ENCODE results near the gene YKT6.

The YKT6 gene

DNA sequence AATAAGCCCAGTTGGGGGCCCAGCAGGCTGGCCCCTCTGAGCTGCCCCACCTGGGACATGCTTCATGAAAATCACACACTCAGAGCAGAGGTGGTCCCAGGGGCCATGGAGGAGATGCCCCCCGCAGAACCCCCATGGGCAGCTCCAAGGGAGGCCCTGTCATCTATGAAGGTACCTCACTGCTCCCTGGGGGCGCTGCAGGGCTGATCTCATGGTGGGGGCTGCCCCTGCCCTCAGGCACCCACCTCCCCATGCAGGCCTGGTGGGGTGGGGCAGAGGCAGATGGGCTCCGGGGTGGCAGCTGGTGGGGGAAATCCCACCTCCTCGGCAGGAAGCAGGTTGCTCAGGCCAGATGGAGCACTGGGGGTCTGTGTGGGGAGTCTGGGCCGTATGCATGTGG lies 60.5 kb downstream of the YKT6 start:
- DNase-seq, result no peak

DNA sequence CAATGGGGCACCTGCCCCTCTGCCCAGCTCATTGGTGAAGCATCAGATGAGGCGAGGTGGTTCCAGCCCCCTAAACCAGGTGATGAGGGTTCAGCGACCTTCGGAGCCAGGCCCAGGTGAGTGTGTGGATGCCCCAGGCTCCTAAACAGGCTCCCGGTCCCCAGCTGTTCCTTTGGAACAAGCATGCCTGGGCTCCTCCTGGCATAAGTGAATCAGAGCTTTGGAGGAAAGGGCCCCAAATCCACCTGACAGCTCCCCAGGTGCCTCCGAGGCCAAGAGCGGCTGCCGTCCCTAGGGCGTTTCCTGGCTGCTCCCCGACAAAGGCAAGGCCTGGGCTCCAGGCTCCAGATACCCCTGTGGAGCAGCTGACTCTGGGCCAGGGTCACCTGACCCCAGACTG lies 61.3 kb downstream of the YKT6 start:
- DNase-seq, result no peak

DNA sequence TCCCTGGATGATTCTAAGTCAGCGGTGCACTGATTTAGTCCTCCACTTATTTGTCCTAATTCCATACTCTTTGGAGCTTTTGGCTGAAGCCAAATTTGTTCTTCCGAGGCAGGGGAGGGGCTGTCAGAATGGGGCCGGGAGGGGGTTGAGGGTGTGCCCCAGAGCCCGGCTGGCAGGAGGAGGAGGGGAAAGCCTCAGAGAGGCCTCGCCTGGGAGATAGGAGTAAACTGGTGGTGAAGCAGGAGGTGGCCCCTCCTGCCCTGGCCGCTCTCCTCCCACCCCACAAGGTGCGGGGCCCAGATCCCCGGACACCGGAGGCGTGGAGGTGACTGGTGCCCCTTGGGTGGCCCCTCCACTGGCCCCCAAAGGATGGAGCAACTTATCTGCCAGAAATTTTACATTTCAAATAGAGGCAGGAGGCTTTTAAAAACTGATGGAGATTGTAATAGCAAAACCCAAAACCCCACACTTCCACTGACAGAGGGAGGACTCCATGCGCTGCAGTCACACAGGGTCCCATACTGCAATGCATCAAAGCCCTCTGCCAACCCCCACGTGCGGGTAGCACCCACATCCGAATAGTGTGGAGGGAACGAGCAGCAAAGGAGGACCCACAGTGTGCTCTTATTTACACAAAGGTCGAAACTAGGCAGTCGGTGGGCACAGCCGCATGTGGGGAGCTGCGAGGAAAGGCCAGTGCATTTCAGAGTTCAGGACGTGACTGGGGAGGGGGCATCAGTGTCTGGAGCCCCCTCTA lies 62.7 kb downstream of the YKT6 start:
- DNase-seq, result peak; percentile 61
